Kasumi-1 (cell line): ENCODE results near the gene SLCO3A1.

Experiments used
- DNase-seq, 2 experiments: peaks; one replicate each; lab custom pipeline; 2025; lab: John Stamatoyannopoulos, UW

The SLCO3A1 gene

DNA sequence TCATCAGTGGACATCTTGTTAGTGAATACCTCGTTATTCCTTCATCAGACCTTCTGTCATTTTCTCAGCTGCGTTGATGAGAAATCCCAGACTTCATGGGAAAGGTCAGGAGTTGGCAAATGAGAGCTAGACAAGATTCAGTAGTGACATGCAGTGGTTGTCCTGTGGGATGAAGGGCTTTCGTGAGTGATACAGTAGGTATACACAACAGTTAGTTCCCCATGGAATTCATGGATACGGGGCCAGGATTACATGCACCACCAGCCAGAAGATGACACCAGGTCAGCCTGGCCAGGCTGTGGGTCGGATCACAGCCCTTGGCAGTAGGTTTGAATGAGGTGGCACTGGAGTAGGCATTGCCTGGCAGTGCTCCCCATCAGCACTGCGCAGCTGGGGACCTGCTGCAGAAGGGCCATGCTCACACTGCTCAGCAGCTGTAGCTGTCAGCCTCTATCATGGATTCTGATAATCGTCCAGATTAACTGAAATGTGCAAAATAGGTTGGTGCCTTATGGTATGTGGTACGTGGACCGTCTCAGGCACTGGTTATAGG is 150.1 kb downstream of the SLCO3A1 start:
- no peak for DNase-seq

DNA sequence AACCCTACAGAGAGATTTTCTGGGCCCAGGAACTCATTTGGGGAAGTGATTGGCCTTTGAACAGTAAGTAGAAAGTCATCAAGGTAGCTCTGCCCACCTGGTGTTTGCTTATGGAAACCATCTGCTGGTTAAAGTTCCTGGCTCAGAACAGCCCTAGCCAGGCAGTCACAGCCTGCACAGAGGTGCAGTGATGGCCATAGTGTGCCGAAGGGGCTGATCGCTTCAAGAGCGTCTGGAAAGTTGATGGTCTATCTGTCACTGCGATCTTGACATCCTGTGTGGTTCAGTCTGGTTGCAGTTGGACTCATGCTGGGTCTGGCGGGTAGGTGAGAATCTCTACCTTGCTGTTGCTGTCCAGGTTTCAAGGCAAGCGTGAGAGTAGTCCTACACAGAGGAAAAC is 151.6 kb downstream of the SLCO3A1 start:
- no peak for DNase-seq

GRCh38 chr15:92006186-92007028 is 152.9 kb downstream of the SLCO3A1 start:
- no peak for DNase-seq

DNA sequence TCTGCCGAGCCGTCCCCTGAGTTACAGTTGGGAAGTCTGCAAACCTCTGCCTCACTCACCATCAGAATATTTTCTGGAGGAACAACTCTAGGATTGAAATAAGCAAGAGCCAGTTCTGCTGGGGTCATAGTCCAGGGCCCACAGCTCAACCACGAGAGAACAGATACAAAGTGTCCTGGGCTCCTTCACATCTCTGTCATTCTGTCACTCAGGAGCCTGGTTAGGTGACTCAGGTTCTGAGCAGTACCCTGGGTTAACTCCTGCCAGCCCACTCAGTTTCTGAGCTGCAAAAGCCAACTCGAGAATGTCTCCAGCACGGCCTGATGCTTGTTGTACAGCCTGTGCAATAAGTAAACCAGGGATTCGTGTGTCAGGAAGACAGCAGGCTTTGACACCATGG is 155.7 kb downstream of the SLCO3A1 start:
- DNase-seq = no peak

- DNase-seq = no peak
Observed at GRCh38 chr15:92011611-92012367, 158.3 kb downstream of the SLCO3A1 start.

DNA sequence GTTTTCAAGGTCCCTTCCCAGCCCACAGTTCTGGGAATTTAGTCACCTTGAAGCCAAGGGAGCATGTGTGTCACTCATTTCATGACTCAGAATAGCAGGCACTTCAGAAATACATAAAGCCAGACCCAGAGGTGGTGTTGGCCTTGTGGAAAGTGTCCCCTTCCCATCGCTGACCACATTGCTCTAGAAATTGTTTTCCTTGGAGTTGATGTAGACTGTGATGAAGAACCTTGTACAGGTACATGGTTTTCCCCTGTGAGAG is 158.8 kb downstream of the SLCO3A1 start:
- DNase-seq = no peak

DNA sequence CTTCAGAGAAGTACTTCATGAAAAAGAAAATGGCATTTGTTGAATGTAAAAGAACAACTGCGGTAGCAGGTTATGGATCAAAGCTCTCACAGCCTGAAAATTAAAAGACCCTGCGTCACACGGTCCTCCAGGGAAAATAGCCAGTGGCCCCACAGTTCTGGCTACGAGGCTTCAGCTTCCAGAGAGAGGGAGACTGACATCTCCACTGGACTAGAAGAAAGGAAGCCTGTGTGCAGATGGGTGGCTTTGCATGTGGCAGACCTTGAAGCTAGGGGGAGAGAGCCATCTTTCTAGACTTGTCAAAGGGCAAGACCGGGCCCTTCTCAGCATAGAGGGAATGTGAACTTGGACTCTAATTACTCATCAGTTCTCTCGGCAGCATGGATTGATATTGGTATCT is 159.4 kb downstream of the SLCO3A1 start:
- no peak for DNase-seq

DNA sequence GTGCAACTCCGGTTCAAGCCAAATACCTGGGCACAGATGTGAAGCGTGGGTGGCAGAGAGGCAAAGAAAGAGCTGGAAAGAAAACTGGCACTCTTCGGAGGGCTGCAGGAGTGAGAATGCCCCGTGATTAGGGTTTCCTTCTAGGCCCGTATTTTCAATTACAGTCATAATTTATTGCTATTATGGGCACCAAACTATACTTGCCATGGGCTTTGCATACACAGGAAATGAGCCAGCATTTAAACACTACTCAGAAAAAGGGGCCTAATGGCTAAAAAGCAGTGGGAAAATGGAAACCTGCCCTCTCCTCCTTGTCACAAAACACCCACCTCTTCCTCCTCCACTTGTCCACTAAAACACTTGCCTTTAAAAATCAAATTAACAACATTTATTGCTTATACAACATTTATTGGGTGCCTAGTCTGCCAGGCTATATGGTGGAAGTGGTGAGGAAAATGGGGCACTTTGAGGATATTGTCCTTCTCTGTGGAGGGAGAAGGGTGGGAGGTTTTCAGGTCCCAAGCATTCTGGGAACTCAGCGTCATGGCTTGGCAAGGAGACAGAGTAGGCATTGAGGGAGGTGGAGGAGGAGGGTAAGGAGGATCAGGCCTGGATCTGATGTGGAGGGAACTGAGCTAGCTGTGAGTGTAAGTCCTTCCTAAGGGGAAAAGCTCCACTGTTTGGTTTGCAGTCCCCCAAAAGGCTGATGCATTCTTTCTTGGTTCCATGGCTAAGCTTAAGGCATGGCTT is 160.9 kb downstream of the SLCO3A1 start:
- no peak for DNase-seq

DNA sequence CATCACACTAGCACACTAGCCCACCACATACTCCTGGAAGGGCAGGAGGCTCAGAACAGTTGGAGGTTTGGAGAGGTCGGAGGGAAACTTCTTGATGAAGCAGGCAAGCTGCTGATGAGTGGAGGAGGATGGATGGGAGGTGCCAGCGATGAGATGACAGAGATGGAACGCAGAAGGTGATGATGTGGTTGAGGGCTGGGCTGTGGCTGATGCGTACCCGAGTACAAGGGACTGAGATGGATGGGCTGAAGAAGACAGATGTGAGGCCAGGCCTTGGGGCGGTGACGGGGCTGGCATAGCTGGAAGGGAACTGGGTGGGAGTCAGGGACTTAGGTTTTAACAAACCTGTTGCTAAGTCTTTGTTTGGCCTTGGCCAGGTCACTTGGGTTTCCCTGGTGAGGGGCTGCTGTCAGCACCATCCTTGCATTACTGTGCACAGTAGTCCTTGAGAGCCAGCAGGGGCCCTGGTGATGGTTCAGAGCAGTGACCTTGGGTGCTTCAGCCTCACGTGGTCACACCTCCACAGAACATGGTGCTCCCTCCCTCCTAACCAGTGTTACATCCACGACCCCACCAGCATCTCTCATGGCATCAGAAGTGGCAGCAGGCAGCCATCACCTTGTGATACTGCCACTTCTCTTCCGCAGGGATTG is 164.5 kb downstream of the SLCO3A1 start:
- DNase-seq = no peak

GRCh38 chr15:92018535-92019239 is 165.2 kb downstream of the SLCO3A1 start:
- no peak for DNase-seq

DNA sequence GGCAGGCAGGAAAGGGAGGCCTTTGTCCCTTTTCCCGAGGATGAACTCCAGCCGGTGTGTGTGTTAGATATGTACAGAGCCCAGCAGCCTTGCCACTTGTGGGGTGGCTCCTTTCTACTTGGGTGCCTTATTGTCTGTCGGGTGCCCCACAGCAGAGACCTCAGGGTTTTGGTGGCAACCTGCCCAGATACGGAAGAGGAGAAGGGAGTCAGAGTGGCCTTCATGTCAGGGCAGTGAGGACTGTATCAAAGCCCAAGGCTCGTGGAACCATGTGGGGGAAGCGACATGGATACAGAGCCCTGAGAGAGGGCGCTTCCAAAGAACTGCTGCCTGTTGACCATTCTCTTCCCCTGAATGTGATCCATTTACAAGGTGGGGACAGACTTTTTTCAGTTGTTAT is 166.2 kb downstream of the SLCO3A1 start:
- DNase-seq = no peak

GRCh38 chr15:92020207-92020606 is 166.7 kb downstream of the SLCO3A1 start:
- no peak for DNase-seq

GRCh38 chr15:92020804-92021203 is 167.3 kb downstream of the SLCO3A1 start:
- no peak for DNase-seq

DNA sequence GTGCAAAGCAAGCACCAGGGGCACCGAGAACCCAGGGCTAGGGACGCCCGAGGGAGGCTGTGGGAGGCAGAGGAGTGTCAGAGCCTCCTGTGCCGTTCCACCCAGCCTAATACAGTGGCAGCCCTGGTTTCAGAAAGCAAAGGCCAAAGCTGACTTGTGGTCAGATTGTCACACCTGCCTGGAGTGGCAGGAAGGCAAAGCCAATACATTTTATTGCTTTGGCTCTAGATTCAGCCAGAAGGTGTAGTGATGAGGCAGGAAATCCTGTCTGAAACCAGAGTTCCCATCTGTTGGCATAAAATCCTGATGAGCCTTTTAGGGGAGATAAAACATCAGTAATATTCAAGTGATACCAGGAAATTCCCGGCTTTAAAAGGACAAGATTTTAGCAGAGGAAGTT is 168.3 kb downstream of the SLCO3A1 start:
- no peak for DNase-seq

- DNase-seq = no peak
Observed at GRCh38 chr15:92023965-92024364, 170.5 kb downstream of the SLCO3A1 start.

- DNase-seq = no peak
Observed at GRCh38 chr15:92025706-92026270, 172.3 kb downstream of the SLCO3A1 start.

DNA sequence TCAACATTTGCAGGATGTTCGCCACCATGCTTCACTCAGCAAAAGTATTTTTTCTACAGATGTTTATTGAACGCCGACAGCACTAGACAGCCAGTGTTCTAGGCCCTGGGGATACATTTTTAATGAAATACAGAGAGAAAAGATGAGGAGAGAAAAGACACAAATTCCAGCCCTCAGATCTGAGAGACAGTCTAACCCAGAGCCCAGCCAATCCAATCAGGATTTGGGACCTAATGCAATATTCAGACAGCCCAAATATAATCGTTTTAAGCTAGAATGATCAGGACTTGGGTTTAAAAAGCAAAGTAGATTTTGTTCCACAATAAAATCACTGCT is 174.8 kb downstream of the SLCO3A1 start:
- DNase-seq = no peak

- DNase-seq = no peak
Observed at GRCh38 chr15:92029767-92030166, 176.3 kb downstream of the SLCO3A1 start.

- DNase-seq = no peak
Observed at GRCh38 chr15:92033314-92033713, 179.8 kb downstream of the SLCO3A1 start.

GRCh38 chr15:92033723-92034122 is 180.2 kb downstream of the SLCO3A1 start:
- no peak for DNase-seq

DNA sequence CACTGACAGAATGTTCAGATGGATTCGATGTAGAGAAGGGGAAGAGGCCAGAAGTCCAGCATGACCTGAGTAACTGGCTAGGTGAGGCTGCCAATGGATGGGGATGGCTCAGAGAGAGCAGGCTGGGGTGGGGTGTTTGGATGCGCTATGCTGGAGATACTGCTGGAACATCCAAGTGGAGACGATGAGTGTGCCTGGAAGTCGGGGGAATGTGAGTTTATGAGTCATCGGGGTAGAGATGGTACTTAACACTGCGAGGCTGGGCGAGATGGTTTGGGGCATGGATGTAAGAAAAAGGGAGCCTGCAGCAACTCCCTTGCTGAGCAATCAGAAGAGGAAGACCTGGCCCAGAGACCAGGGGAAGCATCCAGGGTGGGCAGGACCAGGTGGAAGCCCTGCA is 180.7 kb downstream of the SLCO3A1 start:
- DNase-seq = no peak
